GM21528 (cell line): Measurements from ENCODE around the gene BICRA.

Experiments
- ATAC-seq: cut with Tn5 transposase; IDR thresholded peaks from one replicate; pipeline ENCODE4 v1.9.1; 2021; ENCODE audit warnings: mild to moderate bottlenecking, moderate library complexity; ENCODE audit not compliant: unreplicated experiment, low FRiP score

BICRA gene

DNA sequence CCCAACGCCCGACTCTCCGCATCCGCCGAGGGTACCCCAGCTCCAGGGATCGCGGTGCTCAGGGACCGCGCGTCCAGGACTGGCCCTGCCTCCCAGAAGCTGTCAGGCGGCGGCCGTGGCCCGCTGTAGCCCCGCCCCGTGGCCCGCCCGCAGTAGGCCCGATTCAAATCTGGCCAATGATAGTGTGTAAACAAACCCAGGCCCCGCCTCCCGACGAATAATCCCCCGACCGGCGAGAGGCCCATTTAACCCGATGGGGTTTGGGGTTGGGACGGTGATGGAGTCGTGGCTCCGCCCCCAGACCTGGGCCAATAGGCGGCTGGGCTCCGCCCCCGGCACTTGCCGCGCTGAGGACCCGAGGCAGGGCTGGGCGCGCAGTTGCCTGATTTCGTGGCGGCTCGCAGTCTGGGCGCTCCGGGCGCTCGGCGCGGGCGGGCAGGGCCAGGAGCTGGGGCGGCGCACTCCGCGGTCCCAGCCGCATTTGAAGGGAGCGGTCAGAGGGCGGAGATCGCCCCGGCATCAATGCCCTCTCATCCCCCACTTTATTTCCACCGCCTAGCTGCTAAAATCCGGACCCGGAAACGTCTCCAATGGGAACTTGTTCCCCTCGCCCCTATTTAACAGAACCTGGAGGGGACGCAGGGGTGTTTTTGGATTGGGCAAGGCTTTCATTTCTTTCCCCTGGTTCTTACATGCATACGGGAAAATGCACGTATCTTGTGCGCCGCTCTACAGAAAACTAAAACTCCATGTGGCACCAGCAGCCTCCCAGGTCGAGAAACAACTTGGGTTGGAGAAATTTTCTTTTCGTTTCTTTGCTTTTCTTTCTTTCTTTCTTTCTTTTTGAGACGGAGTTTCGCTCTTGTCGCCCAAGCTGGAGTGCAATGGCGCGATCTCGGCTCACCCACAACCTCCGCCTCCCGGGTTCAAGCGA is 8.4 kb upstream of the BICRA start:
- peak; percentile 87 for ATAC-seq

DNA sequence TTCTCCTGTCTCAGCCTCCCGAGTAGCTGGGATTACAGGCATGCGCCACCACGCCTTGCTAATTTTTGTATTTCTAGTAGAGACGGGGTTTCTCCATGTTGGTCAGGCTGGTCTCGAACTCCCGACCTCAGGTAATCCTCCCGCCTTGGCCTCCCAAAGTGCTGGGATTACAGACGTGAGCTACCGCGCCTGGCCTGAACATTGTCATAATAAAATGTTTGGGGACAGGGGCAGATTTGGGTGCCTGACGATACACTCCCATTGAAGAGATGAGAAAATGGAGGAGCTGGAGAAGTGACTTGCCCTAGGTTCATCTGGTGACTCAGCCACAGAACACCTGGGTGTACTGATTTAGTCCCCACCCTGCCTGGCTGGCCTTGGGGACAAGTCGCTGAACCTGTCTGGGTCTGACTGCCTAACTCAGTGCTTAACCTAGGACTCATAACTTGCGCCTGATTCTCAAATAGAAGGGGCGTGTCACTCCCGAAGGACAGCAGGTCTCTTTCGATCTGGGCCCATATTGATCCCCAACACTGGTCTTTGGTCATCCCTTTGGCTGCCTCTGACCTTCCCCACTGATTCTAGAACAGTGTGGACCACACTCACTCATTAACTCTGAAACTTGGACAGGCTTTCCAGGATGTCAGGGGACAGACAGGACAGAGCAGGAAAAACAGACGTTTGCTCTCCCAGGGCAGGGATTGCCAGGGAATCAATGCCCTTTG is 7.6 kb upstream of the BICRA start:
- no peak for ATAC-seq

DNA sequence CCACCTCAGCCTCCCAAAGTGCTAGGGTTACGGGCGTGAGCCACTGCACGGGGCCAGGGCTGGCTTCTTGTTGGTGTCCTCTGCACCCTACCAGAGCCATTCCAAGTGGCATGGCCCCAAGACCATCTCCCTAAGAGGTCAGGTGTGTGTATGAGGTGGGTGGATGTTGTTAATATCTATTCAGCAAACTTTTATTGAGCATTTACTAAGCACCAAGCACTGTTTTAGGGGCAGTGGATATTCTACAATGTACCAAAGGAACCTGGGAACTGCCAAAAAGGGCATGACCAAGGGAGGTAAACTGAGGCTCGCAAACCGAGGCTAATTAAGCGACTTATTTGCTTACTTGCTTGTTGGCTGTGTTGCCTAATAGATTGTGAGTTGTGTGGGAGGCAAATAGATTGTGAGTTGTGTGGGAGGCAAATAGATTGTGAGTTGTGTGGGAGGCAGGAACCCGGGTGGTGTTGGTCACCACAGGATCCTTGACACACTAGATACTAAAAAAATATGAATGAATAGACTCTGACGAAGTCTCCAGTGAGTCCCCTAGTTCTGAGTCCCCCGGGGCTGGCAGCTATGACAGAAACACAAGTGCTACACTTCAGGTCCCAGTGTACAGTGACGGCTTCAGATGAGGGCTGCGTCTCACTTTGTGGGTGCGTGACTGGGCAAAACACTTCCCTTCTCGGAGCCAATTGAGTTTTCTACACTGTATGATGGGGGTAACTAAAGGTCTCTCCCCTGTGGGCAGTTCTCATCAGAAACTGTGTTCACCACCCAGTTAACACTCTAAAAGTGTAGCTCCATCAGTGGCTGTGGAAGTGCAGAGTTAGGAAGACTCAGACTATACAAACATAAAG is 5.0 kb upstream of the BICRA start:
- no peak for ATAC-seq

DNA sequence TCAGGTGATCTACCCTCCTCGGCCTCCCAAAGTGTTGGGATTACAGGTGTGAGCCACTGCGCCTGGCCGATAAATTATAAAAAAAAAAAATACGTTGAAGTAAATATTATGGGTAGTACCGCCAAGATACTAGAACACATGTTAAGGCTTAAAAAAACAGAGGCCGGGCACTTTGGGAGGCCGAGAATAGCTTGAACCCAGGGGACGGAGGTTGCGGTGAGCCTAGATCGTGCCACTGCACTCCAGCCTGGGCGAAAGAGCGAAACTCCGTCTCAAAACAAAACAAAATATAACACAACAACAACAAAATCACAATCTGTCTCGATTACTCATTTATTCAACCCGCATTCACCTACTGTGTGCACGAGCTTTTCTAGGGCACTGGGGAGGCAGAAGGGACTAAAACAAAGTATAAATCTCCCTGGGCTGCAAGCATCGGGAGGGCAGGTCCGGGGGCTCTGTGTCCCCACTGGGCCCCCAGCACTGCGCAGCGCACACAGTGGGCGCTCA is 1.3 kb upstream of the BICRA start:
- ATAC-seq = no peak

DNA sequence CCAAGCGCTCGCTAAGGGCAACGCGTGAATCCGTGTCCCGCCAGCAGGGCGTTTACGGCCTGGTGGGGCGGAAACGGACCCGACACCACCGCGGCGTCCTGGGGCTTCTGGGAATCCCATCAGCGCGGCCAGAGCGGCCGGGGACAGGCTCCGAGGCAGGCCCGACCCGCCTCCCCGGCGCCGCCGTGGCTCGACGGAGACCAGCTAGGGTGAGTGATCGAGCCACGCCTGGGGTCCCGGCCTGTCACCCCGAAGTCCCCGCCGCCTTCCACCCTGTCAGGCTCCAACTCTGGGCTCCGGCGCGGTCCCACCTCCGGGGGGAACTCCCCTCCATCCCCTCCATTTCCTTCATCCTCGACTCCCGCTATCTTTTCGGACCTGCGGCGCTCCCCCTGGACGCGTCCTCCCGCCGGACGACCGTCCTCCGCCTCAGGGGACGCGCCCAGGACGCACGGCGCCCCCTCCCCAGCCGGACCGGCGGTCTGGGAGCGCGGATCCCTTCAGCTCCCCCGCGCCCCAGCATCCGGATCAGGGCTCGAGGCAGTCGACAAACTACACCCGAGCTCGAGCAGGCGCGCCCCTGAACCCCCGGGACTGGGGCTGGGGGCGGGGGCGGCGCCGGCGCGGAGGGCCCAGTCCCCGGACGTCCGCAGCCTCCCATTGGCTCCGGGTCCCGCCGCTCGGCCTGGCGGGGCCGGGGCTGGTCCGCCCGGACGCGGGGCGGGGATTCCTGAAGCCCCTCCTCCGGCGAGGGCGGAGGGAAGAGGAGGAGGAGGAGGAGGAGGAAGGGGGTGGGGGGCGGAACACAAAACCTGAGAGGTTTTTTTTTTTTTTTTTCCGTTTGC is 638 bp upstream of the BICRA start:
- peak; percentile 66 for ATAC-seq

DNA sequence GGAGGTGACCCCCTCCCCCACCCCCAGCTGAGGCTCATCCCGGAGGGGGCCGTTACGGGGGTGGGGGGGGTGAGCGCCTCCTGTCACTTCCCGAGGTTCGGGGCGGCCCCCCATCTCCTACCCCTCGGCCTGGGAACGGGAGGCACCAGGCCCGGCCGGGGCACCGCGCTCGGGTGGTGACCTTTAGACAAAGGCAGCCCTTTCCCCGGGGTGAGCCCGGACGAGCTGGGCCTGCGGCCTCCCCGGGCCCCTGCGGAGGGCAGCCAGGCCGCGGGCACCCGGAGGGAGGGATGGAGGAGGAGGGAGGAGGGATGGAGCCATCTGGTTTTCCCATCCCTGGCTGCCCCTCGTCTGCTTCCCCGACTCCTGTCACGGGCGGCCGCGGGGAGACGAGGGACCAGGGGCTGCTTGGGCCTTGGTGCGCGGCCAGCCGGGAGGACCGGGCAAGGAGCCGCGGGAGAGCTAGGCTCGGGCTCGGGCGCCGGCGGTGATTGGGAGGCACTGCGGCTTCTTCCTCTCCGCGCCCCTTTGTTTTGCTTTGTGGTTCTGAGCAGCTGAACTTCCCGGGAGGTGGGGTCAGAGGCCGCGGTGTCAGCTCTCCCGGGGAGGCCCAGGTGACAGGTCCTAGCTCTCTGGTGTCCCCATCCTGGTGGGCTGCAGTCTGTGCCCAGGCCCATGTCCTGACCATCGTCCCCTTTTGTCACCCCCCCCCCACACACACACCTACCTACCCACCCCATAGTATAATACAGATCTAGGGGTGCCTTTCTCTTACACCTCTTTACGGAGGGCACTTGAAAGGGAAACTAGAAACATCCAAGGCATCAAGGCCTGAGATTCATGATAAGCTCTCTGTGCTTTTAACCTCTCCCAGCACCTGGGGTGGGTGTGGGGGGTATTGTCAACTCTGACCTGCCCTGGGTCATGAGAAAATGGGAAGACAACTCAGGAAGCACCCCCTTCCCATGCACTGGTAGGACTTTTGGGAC is 1.3 kb downstream of the BICRA start:
- no peak for ATAC-seq

DNA sequence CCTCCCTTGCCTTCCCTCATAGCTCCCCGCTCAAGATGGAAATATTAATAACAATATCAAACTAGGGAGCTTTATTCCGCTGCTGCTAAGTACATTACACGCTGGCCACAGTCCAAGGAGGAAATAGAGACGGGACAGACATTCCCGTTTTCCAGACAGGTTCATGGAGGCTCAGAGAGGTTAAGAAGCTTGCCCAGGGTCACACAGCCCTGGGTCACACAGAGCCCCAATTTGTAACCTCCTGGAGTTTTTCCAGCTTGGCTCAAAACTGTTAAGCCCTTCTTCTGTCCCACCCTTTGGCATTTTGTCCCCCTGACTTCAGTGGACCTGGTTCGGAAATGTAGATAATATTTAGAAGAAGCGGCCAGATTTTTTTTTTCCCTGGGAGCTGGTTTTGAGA is 2.0 kb downstream of the BICRA start:
- no peak for ATAC-seq

DNA sequence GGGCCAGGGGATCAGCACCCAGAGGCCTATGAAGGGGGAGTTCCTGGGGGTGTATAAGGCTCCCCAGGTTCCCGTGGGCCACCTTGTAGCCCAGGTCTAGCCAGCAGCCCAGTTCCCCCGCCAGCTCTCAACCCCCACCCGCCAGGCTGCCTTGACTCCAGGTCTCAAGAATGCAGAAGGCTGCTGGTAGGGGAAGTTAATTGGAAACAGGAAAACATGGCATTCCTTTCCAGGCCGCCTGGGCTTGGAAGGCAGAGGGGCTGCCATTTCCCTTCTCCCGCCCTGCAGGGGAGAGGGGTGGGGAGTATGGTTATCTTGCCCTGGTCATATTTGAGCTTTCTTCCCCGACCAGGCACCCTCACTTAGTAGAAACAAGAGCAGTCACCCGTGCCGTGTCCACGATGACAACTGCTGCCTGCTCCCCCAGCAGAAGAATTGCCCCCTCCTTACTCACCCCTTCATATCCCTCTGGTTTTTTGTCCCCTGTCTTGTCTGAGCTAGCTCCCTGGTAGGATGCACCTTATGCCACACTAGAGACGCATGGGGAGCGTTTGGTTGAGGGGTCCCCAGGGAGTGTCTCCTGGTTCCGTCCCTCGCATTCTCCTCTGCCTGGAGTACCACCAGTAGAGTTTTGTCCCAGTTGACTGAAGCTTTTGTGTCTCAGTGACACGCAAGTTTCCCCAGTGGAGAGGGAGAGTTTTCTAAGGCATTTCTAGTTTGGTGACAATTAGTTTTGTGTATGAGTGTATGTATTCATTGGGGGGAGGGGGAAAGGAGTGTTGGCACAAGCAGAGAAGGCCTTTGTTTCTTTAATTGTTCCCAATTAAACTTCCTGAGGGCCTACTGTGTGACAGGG is 4.5 kb downstream of the BICRA start:
- no peak for ATAC-seq

DNA sequence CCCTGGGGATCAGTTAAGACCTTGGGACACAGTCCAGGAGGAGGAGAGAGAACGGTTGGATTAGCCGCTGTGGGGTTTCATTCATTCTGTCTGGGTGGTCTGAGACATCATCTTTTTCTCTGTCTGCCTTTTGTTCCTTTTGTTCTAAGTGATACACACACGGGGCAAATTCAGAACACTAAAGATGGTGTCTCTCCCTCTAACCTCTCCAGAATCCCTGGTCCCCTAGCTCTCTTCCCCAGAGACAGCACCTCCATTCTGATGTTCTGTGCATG is 5.0 kb downstream of the BICRA start:
- no peak for ATAC-seq

DNA sequence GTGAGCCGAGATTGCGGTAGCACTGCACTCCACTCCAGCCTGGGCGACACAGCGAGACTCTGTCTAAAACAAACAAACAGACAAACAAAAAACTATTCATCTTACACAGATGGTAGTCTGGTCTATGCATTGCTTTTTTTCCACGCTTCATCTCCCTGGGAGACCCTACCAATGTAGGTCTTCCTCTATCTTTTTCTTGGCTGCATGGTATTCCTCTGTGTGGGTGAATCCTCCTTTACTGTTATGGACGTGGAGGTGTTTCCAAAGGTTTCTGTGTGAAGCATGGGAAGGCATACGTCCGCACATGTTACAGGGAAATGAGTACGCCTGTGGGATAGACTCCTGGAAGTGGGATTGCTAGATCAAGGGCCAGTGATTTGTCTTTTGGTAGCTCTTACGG is 5.6 kb downstream of the BICRA start:
- no peak for ATAC-seq

DNA sequence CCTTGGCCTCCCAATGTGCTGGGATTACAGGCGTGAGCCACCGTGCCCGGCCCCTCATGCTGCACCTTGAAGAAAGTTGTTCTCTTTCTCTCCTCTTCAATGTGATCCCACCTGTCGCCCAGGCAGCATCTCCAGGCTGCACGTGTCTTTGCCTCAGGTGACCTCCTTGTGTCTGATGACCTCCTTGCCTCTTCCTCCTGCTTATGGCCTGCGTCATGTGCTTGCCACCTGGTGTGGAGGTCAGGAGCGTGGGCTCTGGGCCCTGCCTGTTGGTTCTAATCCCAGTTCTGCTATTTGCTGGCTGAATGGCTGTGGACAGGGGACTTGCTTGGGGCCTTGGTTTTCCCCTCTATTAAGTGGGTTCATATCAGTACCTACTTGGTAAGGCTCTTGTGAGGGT is 6.3 kb downstream of the BICRA start:
- no peak for ATAC-seq

DNA sequence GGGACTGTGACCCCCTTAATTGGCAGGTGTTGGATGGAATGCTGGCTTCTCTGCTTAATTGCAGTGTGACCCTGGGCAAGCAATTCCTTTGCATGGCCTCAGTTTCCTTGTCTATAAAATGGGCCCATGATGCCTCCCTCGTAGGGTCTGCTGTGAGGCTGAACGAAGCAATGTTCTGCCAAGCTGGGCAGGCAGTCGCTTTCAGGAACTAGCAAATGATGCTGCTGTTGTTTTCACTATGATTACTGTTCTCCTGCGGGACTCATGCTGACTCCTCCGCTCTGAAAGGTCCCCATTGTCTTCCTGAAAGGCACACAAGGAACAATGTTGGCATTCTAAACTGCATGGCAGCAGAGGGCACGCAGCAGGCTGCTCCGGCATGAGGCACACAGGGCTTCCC is 6.8 kb downstream of the BICRA start:
- ATAC-seq = no peak

DNA sequence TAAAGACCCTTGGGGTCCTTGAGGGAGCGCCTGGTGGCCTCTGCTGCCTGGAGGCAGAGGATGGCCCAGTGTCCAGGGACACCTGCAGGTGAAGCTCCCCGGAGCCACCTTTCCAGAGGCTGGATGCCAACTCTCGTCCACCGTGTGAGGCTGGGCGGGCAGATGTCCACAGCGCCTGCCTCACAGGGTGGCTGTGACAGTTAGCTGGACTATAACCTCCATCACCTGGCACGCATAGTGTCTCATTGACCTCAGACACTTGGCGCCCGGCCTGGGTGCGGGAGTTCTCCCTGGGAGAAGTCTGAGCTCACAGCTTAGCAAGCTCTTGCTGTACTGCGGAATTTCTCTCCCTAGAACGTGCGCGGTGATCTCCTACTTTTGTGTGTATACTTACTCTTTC is 9.8 kb downstream of the BICRA start:
- no peak for ATAC-seq

DNA sequence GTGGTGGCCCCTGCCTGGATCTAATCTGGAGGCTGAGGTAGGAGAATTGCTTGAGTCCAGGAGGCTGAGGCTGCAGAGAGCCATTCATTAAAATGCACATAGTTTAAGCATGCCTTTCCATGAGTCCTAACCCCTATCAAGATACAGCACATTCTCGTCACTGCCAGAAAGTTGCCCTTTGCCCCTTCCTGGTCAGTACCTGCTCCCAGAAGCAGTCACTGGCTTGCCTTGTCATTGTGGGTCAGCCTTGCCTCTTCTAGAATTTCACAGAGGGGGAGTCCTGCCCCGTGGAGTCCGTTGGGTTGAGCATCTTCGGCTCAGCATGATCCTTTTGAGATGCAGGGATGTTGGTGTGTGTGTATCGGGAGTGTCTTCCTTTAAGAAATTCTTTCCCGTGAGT is 10.8 kb downstream of the BICRA start:
- ATAC-seq = no peak

DNA sequence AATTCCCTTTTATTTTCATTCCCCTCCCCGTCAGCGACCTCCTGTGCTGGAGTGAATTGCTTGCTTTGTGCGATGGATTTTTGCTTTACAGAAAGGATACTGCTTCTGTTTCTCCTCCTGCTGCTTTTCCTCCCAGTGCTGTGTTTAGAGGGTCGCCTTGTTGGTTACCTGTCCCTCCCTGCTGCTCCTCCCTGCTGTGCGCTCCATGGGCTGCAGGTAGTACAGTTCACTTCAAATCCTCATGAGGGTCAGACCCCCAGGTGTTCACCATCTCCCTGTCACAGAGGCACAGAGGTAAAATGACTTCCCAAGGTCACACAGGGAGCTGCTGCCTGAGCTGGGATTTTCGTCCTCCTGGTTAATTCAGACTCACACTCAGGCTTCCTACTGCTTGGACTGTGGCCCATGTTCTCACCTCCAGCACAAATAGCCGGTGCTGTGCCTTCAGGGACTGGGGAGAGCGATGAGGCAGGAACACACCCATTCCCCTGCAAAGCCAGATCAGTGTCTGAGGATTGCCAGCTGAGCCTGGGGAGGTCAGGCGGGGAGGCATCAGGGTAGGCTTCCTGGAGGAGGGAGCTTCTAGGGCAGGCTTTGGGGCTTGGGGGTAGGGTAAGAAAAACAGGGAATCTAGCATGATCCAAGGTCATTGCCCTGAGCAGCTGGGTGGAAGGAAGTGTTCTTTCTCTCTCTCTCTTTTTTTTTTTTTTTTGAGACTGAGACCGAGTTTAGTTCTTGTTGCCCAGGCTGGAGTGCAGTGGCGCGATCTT is 14.4 kb downstream of the BICRA start:
- no peak for ATAC-seq

DNA sequence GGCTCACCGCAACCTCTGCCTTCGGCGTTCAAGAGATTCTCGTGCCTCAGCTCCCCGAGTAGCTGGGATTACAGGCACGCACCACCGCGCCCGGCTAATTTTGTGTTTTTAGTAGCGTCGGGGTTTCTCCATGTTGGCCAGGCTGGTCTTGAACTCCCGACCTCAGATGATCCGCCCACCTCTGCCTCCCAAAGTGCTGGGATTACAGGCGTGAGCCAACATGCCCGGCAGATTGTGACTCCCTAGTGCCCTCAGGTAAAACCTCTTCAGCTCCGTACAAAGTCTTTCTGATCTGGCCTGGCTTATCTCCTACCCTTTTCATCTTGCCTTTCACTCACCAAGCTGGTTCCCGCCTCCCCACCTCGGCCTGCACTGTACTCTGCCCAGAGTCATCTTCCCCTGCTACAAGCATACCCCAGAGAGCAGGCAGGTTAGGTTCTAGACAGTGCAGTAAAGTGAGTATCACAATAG is 15.0 kb downstream of the BICRA start:
- ATAC-seq = no peak

DNA sequence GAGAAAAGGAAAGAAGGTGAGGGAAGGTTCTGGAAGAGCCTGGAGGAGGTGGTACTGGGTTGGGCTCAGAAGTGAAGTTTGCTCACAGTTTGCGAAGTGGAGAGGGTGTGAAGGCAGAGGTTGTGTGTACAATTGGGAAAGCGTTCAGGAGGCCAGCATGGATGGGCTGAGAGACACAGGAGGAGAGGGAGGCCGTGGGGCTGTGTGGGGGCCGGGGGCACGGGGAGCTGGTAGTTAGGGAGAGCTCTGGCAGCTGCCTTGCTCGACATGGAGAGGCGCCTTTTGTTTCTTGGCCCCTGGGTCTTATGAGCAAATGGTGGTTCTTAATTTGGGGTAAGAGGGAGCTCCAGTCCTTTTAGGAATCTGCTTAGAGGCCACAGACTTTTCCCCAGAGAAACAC is 16.7 kb downstream of the BICRA start:
- ATAC-seq = no peak
